MM.1S (cell line): ENCODE data around the gene AGTRAP.

Experiments
- EZH2 ChIP-seq: fragments of 300-600 bp; sonication (generic); optimal IDR thresholded peaks from 2 replicates; pipeline ENCODE3; 2017; ENCODE audit warnings: low read depth, mild to moderate bottlenecking, antibody characterized with exemption, low read length, mixed read lengths
- EZH2phosphoT487 ChIP-seq: fragments of 300-600 bp; sonication (generic); IDR thresholded peaks from 2 replicates; pipeline ENCODE4 v1.6.1; 2018; ENCODE audit warnings: antibody characterized with exemption, low read length
- TF ChIP-seq, protein P1 (sequence below): fragments of 300-600 bp; sonication (generic); IDR thresholded peaks from 2 replicates; pipeline ENCODE4 v1.5.1; 2016; ENCODE audit warnings: antibody characterized with exemption, low read length, mixed read lengths

GRCh38 chr1:11779715-11780379 lies 43.9 kb downstream of the AGTRAP start:
- no peak for TF ChIP-seq EZH2
- TF ChIP-seq, protein P1, sequence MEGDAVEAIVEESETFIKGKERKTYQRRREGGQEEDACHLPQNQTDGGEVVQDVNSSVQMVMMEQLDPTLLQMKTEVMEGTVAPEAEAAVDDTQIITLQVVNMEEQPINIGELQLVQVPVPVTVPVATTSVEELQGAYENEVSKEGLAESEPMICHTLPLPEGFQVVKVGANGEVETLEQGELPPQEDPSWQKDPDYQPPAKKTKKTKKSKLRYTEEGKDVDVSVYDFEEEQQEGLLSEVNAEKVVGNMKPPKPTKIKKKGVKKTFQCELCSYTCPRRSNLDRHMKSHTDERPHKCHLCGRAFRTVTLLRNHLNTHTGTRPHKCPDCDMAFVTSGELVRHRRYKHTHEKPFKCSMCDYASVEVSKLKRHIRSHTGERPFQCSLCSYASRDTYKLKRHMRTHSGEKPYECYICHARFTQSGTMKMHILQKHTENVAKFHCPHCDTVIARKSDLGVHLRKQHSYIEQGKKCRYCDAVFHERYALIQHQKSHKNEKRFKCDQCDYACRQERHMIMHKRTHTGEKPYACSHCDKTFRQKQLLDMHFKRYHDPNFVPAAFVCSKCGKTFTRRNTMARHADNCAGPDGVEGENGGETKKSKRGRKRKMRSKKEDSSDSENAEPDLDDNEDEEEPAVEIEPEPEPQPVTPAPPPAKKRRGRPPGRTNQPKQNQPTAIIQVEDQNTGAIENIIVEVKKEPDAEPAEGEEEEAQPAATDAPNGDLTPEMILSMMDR = no peak
- no peak for TF ChIP-seq EZH2phosphoT487
